Choroid plexus epithelial cell (primary cell): ENCODE measurements around the gene MYCBP2.
"Not testable (repeated sequence)": the region's sequence is repeated elsewhere in the genome, so short reads cannot be mapped to it uniquely, and the experiment has no call there.

Experiments used
- DNase-seq: peaks from one replicate; pipeline ENCODE4 v3.0.0-alpha.2; 2010; ENCODE audit warnings: low read depth
- H3K4me3 ChIP-seq: 2 replicates; pipeline ENCODE4 v1.5.1; 2011; ENCODE audit warnings: low read depth, mild to moderate bottlenecking, control low read depth, low read length, moderate library complexity
- TF ChIP-seq, protein P1 (sequence below): conservative IDR thresholded peaks from 2 replicates; pipeline ENCODE4 v1.5.1; 2011; ENCODE audit warnings: low read depth, mild to moderate bottlenecking, control low read depth, inconsistent platforms, low read length, moderate library complexity

MYCBP2 gene

DNA sequence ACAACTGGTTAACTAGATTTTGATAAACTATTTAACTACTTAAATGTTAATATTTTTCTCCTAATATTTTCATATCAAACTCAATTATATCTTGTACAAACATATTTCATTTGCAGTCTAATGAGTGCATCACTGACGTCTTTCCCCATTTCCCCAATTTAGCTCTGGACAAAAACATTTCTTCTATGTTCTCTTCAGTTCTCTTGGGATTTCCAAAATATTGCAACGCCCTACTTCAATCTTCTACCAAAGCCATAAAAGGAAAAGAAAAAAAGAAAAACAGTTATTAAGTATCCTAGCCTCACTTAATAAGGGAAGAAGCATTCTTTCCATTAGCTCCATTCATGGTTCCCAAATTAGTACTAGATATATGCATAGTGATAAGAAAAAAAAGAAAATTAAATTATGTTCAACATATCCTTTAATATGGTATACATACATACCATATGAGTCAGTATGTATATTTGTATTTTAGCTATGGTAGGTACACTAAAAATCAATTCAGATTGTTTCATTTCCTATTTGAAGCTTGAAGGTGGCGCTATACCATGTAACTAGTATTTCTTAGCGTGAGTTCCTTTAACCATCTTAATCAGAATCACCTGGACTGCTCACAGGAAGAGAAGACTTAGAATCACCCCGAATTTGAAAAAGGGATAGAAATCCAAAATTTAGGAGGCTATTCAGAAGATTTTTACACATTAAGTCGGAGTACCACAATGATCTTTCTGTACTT, 309.8 kb downstream of the MYCBP2 start:
- TF ChIP-seq, protein P1, sequence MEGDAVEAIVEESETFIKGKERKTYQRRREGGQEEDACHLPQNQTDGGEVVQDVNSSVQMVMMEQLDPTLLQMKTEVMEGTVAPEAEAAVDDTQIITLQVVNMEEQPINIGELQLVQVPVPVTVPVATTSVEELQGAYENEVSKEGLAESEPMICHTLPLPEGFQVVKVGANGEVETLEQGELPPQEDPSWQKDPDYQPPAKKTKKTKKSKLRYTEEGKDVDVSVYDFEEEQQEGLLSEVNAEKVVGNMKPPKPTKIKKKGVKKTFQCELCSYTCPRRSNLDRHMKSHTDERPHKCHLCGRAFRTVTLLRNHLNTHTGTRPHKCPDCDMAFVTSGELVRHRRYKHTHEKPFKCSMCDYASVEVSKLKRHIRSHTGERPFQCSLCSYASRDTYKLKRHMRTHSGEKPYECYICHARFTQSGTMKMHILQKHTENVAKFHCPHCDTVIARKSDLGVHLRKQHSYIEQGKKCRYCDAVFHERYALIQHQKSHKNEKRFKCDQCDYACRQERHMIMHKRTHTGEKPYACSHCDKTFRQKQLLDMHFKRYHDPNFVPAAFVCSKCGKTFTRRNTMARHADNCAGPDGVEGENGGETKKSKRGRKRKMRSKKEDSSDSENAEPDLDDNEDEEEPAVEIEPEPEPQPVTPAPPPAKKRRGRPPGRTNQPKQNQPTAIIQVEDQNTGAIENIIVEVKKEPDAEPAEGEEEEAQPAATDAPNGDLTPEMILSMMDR, result no peak
- H3K4me3 ChIP-seq, result no peak overlapping the region
- no peak for DNase-seq

DNA sequence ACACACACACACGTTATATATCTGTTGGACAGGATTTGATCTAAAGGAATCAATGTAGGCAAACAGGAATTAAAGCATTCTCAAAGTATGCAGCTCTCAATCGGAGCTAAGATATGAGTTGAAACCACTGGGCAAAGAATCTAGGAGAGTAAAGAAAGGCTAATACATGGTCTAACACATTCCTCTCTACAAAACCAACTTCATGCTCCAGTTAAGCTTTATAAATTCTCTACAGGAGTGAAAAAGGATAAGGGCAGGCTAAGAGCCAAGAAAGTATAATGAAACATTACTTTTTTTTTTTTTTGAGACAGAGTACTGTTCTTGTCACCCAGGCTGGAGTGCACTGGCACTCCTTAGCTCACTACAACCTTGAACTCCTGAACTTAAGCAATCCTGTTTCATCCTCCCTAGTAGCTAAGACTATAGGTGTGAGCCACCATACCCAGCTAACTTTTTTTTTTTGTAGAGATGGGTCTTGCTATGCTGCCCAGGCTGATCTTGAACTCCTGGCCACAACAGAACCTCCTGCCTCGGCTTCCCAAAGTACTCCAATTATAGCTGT, 310.6 kb downstream of the MYCBP2 start:
- no peak overlapping the region for H3K4me3 ChIP-seq
- TF ChIP-seq, protein P1, result no peak
- no peak for DNase-seq

DNA sequence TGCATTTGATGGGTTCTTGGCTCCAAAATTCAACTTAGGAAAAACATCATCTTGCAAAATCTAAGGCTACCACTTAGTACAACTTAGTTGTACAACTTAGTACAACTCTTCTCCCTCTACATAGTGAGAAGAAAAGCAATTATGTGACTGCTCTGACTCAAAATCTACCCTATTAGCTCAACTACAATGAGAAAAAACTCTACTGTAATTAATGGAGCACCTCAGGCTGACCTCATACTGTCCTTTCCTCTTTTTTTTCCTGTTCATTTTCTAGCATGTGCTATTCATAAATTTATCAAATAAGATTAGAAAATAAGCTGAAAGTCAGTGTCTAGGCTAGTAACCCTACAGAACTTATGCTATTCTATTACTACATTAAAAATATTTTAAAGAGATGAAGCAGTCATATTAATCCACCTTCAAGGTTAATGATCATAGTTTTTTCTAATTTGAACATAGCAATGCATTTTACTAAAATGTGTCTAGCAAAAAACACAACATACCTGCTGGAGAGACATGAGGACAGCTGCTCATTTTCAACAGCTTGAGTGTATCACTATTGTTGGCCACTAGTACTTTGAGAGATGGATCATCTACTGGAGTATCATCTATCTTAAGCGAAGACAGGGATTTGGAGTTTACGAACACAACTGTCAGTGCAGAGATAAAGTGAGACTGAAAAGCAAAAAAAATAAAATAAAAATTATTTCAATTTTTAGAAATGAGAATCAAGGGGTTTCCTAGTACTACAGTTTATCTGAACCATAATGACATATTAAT, 311.8 kb downstream of the MYCBP2 start:
- no peak for DNase-seq
- H3K4me3 ChIP-seq, result no peak overlapping the region
- TF ChIP-seq, protein P1, result no peak

DNA sequence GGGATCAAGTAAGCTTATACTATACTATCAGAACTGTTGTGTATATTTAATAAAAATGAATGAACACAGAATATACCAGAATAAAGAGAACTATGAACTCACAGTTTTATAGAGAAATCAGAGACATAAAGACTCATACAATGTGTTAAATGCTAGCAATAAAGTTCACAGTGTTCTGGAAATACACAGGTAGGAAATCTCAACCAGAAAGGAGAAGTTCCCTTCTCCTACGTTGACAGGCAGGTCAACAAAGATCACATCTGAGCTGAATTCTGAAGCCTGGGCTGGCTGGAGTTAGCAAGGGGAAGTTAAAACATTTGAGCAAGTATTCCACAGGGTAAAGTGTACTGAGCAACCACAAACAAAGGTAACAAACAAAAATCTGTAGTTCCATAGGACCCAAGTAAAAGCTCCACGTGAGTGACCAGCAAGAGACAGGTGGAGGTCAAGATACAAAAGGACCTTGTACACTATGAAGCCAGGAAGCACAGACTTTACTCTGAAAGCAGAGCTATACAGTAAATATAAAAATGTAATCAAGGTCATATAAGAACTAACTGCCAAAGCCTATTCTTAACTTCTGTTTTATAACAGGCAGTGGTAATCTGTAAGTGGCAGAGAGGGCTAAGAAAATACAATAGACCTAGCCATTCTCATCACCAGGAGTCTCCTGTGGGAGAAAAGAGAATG, 312.9 kb downstream of the MYCBP2 start:
- TF ChIP-seq, protein P1, result no peak
- H3K4me3 ChIP-seq, result no peak overlapping the region
- DNase-seq, result no peak

DNA sequence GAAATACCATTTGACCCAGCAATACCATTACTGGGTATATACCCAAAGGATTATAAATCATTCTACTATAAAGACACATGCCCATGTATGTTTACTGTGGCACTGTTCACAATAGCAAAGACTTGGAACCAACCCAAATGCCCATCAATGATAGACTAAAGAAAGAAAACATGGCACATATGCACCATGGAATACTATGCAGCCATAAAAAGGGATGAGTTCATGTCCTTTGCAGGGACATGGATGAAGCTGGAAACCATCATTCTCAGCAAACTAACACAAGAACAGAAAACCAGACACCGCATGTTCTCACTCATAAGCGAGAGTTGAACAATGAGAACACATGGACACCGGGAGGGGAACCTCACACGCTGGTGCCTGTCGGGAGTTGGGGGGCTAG, 317.2 kb downstream of the MYCBP2 start:
- not testable (repeated sequence) for DNase-seq, H3K4me3 ChIP-seq

DNA sequence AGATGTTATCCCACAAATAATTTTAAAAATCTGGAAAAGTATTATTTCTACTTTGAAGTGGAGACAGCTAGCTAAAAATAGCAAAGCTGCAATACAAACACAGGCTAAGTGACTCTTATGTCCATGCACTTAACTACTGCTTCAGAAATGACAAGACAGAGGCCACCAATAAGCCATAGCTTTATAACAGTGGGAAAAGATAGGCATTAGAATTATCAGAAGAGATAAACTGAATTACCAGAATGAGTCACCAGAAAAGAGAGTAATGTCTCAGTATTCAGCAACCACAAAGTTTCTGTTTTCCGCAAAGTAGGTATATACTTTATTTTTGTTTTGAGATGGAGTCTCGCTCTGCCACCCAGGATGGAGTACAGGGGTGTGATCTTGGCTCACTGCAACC, 317.9 kb downstream of the MYCBP2 start:
- TF ChIP-seq, protein P1, result no peak
- DNase-seq, result no peak

DNA sequence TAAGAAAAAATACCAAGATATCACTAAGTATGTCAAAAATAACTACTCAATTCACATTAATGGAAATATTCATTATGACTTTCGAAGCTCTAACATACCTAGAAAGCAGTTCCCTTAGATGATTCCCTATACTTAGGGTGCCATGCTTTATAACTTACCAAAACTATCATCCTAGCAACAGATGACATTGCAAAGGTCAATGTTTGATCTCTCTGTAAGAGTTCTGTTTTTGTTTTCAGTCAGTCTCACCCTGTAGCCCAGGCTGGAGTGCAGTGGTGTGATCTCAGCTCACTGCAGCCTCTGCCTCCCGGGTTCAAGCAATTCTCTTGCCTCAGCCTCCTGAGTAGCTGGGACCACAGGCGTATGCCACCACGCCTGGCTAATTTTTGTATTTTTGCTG, 318.6 kb downstream of the MYCBP2 start:
- not testable (repeated sequence) for H3K4me3 ChIP-seq, DNase-seq

More for the DNA sequence above, 317.9 kb downstream of the MYCBP2 start:
- no peak overlapping the region for H3K4me3 ChIP-seq
